Erythroblast (primary cell): ENCODE measurements around the gene SETBP1.

ENCODE experiments used
- GATA1 ChIP-seq: IDR thresholded peaks from 2 replicates; pipeline ENCODE4 v1.6.1; 2011; ENCODE audit warnings: low read depth, mild to moderate bottlenecking, control low read depth, low read length, moderate library complexity
- POLR2A ChIP-seq: IDR thresholded peaks from 2 replicates; pipeline ENCODE4 v1.6.1; 2011; ENCODE audit warnings: mild to moderate bottlenecking, low read length

- no peak for TF ChIP-seq POLR2A
- no peak for TF ChIP-seq GATA1
These were observed 26.1 kb upstream of the SETBP1 start for GRCh38 chr18:44654573-44654972.
